GM19023 (cell line): ENCODE measurements around the gene CELA2B.
"Not testable (repeated sequence)": the region's sequence is repeated elsewhere in the genome, so short reads cannot be mapped to it uniquely, and the experiment has no call there.

Experiments
- ATAC-seq: cut with Tn5 transposase; IDR thresholded peaks from one replicate; pipeline ENCODE4 v1.9.1; 2021; ENCODE audit warnings: mild to moderate bottlenecking, moderate library complexity; ENCODE audit not compliant: unreplicated experiment

The CELA2B gene

DNA sequence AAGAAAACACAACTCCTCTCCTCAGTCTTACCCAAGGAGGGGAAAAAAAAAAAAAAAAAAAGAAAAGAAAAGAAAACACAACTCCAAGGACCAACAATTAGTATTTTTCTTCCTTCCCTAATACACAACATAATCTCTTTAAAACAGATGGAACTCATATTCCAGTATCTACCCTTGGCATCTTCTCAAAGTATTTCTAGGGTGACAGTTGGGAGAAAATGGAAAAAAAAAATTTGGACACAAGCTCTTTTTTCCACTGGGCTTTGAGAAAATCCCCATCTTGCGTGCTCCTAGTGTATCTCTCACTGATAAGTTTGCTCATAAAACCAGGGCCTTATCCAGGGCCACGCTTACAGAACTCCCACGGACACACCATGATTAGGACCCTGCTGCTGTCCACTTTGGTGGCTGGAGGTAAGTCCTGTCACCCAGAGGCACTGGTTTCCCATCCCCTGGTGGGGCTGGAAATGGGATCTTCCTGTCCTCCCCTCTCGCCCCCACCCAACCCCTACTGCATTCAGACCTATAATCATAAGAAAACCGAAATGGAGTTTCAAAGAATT, at the start of gene CELA2B:
Gene CELA2B, plus strand, starts transcription at position 353 of the 563 bp plus-strand sequence. Its CDS starts 22 bp downstream, at position 375.
- no peak for ATAC-seq

DNA sequence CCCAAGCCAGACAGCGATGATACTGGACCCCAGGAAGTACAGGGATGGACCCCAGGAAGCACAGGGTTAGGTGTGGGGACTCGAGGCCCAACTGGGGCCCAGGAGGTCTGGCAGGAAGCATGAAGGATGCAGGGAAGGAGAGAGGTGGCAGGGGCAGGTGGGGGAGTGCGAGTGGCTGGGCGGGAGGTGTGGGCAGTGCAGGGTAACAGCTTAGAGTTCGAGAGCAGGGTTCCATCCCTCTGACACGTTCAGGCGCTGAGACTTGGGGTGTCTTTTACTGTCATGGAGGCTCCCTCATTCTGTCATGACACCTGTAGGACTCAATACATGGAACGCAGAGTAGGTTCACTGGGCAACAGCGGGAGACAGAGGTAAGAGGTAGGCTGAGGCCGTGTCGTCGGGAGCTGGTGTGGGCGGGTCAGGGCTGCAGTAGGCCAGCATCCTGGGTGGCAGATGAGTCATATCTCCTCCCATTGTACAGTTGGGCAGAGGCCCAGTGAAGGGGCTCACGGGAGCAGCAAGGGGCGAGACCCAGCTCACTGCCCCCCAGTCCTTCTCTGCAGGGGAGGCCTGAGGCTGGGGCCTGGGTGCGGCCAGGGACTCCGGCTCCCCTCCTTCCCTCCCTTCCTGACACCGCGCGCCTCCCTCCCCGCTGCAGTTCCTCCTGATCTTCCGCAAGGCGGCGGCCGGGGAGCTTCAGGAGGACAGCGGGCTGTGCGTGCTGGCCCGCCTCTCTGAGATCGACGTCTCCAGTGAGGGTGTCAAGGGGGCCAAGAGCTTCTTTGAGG, 49.2 kb upstream of the CELA2B start:
- no peak for ATAC-seq

DNA sequence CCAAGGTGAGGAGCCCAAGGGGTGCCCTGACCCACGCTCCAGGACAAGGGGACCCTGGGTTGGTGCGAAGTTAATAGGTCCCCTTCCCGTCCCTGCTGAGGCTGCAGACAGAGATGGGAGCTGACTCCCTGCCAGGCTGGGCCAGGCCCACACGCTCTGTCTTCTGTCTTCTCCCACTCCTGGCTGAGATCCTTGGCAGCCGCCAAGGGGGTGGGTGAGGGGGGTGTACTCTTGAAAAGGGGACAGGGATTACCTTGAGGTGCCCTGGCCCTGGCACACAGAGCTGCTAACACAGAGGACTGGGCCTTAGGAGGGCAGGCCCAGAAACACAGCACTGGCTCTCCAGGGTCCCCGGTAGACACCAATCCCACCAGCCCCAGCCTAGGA, 48.6 kb upstream of the CELA2B start:
- ATAC-seq: no peak

DNA sequence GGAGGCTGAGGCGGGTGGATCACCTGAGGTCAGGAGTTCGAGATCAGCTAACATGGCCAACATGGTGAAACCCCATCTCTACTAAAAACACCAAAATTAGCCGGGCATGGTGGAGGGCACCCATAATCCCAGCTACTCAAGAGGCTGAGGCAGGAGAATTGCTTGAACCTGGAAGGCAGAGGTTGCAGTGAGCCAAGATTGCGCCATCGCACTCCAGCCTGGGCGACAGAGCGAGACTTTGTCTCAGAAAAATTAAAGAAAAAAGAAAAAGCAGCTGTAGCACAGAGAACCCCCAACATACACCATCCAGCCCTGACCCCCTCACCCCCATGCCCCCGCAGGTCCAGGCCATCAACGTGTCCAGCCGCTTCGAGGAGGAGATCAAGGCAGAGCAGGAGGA, 47.7 kb upstream of the CELA2B start:
- ATAC-seq: not testable (repeated sequence)

DNA sequence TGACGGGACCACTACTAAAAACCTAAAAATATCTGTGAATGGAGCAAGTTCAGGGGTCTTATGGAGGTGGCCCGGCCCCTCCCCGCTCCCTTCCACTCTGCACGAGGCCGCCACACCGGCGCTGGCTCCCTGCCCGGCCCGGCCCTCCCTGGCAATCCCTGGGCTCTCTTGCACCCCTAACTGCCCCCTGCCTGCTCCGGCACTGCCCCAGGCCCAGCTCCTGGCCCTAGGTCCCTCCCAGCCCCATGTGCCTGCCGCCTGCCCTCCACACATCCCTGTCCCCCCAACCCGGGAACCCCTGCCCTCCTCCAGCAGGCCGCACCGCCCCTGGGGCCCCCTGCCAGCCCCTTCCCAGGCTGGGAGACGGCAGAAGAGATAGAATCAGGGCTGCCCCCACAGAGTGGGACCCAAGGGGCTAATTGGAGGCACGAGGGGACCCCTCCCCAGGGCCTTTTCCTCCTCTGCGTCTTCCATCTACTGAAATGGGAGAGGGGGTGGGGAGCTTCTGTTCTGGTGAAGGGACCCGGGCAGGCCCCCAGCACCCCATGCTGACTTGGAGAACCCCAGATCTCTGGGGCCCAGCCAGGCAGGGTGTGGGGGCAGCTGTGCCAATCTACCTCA, 47.0 kb upstream of the CELA2B start:
- ATAC-seq: no peak

DNA sequence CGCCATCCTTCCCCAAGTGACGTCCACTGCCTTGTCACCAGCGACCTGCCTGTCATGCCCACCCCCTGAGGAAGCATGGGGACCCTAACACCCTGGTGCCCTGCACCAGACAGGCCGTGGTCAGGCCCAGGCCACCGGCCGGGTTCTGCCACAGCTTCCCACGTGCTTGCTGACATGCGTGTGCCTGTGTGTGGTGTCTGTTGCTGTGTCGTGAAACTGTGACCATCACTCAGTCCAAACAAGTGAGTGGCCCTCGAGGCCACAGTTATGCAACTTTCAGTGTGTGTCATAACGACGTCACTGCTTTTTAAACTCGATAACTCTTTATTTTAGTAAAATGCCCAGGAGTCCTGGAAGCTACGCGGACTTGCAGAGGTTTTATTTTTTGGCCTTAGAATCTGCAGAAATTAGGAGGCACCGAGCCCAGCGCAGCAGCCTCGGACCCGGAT, 46.2 kb upstream of the CELA2B start:
- ATAC-seq: no peak

DNA sequence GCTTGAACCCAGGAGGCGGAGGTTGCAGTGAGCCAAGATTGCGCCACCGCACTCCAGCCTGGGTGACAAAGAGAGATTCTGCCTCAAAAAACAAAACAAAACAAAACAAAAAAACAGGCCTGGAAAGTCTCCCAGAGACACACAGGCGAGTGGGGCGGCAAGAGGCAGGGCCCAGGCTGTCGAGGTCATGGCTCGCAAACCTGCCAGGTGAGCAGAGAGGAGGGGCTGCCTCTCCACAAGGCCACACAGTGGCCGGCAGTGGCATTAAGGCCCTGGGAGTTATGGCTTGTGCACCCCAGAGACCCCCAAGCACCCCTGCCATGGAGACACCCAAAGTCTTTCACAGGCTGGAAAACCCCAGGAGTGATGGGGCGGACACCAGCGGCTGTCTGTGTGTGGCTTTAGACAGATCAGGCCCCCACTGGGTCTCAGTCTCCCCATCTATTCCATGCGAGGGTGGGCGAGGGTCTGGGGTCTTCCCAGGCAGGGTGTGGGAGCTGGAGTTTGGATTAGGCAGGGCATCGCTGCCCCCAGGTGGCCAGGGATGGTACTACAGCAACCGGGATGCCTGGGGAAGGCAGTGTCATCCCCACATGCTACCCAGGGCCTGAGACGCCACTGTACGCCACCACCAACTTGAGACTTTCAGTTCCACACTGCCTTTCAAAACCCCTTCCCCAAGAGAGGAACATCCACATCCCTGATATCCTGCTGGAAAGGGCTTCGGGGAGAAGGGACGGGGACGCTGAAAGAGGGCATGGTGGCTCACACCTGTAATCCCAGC, 44.9 kb upstream of the CELA2B start:
- ATAC-seq: no peak

DNA sequence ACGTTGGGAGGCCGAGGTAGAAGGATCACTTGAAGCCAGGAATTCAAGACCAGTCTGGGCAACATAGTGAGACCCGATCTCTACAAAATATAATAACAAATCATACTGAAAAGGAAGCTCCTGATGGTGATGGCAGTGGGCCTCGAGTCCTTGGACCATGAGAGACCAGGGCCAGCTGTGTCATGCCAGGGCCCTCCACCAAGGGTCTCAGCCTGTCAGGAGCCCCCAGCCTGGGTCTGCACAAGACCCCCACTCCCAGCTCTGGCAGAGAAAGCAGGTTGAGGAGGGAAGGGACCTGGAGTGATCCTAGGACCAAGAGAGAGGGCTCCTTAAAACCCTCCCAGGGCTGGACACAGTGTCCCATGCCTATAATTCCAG, 44.3 kb upstream of the CELA2B start:
- ATAC-seq: no peak

DNA sequence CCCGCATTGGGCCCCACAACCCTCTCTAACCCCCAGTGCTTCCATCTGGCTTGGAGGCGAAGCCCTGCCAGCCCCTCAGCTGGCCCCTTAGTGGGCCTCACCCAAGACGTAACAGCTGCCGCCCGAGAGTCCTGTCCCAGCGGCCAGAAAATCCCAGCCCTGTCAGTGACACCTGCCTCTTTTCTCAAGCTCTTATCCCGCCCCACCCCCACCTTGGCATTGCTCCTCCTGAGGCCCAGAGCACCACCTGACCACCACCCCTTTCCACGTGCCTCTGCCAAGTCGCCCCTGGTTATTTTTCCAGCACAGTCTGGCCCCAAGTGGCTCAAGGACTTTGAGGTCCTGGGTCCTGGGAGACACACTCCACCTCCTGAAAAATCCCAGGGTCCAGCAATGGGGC, 43.6 kb upstream of the CELA2B start:
- ATAC-seq: no peak

DNA sequence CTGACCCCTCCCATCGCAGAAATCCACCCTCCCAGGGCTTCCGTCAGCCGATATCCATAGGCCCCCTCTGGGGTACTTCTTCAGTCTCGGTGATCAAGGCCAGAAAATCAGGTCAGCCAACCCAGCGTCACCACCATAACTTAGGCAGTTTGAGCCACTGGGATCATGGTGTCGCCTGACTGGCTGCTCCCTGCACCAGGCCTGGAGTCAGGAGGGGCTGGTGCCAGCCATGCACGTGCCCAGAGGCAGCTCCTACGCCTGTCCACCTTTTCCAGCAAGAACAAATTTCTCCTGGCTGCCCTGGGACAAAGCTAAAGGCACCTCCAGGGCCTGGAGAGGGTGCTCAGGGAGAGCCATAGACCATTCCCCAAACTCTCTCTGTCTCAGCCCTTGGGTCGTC, 42.4 kb upstream of the CELA2B start:
- no peak for ATAC-seq

DNA sequence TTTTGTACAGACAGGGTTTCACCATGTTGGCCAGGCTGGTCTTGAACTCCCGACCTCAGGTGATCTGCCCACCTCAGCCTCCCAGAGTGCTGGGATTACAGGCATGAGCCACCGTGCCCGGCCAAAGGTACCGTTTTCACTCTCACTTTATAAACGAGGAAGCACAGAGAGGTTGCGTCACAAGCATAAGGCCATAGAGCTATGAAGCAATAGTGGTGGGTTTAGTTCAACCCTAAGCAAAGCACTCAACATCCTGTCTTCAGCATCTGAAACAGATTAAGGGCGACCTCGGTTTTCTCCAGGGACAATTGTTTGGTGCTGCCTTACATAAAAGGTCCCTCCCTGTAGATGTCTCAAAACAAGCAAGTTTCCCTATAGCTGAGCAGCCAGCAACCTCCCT, 41.2 kb upstream of the CELA2B start:
- not testable (repeated sequence) for ATAC-seq

DNA sequence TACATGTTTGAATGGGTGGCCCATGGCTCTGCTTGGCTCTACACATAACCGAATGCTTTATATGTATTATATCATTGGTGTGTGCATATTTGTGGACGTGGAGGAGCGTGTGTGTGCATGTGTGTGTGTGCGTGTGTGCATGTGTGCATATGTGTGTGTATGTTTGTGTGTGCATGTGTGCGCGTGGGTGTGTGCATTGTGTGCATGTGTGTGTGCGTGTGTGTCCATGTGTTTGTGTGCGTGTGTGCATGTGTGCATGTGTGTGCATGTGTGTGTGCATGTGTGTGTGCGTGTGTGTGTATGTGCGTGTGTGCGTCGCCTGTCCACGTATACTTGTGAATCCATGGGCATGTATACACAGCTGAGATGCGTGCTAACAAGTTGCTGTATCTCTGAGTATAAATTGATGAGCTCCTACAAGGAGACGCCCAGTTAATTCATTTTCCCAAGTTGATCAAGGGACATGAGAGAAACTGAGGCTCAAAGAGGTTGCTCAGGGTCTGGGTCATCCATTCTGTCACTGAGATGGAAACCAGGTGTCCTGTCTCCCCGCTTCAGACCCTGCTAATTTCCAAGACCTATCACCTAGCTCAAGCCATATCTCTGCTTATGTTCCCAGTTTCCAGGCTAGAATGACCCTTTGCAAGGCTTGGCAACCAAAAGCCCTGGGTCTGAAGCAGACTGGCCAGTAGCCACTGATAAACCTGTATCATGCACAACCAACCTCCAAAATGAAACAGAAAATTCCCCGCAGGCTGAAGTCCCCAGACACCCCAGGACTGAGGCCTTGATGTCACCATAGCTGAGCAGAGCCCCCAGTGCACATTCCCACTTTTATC, 40.4 kb upstream of the CELA2B start:
- ATAC-seq: no peak

DNA sequence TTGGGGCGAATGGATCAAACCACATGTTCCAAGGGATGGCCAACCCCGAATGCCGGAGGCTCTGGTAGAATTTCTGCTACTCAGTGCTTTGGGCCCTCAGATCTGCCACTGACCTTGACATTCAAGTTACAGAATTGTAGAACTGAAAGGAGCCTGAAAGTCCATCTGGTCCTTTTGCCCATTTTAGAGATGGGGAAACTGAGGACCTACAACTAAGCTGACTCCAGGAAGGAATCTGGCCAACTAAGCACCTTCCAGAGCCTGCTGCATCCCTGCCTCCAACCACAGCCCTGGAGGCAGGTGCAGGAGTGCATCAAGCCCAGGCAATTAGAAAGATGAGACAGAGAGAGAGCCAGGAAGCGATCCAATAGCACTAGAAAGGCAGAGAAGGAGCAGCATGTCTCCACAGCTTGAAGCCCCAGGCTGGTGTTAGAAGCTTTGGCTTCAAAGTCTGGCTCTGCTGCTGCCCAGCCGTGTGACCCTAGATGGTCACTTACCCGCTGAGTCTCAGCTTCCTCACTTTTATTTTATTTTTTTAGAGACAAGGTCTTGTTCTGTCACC, 38.9 kb upstream of the CELA2B start:
- ATAC-seq: no peak

DNA sequence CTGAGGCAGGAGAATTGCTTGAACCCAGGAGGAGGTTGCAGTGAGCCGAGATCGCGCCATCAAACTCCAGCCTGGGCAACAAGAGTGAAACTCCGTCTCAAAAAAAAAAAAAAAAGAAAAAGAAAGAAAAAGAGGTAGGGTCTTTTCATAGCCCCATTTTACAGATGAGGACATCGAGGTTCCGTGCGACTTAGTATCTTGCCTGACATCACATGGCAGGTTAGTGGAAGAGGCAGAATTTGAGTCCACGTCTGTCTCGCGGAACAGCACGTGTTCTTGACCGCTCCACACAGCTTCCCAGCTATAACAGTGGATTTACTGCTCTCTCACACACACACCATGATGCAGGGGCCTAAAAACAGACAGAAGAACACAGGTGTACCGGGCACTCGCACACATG, 36.6 kb upstream of the CELA2B start:
- no peak for ATAC-seq

DNA sequence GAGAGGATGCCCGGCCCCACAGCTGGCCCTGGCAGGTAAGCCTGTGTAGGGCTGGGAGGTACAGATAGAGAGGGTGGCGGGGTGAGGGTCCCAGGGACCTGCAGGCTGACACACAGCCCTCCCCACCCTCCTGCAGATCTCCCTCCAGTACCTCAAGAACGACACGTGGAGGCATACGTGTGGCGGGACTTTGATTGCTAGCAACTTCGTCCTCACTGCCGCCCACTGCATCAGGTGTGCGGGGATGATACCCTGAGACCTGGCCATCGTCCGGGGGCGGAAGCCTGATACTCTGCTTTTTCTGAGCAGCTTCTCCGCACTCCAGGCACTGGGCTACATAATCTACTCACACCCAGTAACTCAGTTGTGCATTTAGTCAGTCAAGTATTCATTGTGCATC, 35.5 kb upstream of the CELA2B start:
- ATAC-seq: no peak

DNA sequence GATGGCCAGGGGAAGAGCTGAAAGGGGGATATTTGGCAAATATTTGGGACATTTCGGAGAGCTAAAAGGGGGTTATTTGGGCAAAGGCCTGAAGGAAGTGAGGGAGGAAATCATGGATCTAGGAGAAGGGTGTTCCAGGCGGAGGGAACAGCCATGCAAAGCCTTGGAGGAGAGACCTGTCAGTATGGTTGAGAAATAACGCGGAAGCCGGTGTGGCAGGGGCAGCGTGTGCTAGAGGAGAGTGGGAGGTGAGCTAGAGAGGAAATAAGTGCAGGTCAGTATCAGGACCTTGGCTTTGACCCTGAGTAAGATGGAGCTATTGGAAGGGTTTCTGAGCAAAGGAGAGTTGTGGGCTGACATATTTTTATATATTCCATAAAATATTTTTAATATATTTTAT, 34.7 kb upstream of the CELA2B start:
- ATAC-seq: no peak

DNA sequence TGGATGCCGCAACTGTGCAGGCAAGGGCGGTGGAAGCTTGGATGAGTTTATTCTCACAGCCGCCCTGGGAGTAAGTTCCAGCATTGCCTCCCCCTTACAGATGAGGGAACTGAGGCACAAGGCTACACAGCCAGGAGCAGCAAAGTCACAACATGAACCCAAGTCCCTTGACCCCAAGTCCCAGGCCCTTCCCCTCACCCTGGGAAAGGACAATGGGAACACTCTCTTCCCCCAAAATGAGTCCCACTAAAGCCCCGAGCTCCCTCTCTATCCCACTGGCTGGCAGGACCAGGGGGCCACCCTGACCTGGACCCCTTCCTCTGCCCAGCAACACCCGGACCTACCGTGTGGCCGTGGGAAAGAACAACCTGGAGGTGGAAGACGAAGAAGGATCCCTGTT, 33.8 kb upstream of the CELA2B start:
- ATAC-seq: no peak

DNA sequence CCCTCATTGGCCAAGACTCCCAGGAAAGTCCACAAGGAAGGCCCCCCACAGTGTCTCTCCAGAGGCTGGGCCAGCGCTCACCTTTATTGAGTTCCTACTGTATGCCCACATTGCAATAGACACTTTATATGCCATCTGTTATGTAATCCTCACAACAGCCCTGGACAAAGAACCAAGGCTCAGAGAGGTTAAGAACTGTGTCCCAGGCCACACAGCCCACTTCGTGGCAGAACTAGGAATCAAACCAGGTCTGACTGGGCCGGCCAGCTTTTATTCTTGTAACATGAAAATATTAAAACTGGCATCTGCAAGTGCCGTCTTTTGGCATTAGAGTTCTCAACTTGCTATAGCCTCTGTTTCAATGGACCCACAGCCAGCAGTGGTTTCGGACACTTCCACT, 33.1 kb upstream of the CELA2B start:
- ATAC-seq: no peak

DNA sequence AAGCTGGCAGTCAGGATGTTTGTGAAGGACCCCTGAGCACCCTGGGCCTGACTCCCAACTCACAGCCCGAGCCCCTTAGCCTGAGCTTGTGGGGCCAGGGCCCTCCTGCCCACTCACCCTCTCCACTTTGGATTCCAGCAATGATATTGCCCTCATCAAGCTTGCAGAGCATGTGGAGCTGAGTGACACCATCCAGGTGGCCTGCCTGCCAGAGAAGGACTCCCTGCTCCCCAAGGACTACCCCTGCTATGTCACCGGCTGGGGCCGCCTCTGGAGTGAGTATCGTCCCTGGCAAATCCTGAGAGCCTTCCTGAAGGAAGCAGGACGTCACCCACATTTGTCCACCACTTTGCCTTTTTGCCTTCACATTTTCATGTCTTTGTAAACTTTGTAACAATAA, 32.6 kb upstream of the CELA2B start:
- ATAC-seq: no peak
